ENCODE results near the gene ASB18.
"Not testable (repeated sequence)": the region's sequence is repeated elsewhere in the genome, so short reads cannot be mapped to it uniquely, and the experiment has no call there.

The ASB18 gene

GRCh38 chr2:236294647-236295046 lies 30.4 kb upstream of the ASB18 start:
- TF ChIP-seq, protein P1, sequence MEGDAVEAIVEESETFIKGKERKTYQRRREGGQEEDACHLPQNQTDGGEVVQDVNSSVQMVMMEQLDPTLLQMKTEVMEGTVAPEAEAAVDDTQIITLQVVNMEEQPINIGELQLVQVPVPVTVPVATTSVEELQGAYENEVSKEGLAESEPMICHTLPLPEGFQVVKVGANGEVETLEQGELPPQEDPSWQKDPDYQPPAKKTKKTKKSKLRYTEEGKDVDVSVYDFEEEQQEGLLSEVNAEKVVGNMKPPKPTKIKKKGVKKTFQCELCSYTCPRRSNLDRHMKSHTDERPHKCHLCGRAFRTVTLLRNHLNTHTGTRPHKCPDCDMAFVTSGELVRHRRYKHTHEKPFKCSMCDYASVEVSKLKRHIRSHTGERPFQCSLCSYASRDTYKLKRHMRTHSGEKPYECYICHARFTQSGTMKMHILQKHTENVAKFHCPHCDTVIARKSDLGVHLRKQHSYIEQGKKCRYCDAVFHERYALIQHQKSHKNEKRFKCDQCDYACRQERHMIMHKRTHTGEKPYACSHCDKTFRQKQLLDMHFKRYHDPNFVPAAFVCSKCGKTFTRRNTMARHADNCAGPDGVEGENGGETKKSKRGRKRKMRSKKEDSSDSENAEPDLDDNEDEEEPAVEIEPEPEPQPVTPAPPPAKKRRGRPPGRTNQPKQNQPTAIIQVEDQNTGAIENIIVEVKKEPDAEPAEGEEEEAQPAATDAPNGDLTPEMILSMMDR (conservative IDR thresholded peaks at IDR 0.05; ENCODE audit: control insufficient read depth, insufficient read depth, low read depth, low read length): no peak
- DNase-seq (ENCODE audit: low read depth): no peak
- no peak overlapping the region for H3K4me3 ChIP-seq (ENCODE audit: control insufficient read depth, low read depth, low read length)

- no peak for DNase-seq (ENCODE audit: low read depth)
- no peak overlapping the region for H3K4me3 ChIP-seq (ENCODE audit: control insufficient read depth, low read depth, low read length)
- TF ChIP-seq, protein P1 (conservative IDR thresholded peaks at IDR 0.05; ENCODE audit: control insufficient read depth, insufficient read depth, low read depth, low read length): no peak
Observed at GRCh38 chr2:236293241-236293810, 29.1 kb upstream of the ASB18 start.

DNA sequence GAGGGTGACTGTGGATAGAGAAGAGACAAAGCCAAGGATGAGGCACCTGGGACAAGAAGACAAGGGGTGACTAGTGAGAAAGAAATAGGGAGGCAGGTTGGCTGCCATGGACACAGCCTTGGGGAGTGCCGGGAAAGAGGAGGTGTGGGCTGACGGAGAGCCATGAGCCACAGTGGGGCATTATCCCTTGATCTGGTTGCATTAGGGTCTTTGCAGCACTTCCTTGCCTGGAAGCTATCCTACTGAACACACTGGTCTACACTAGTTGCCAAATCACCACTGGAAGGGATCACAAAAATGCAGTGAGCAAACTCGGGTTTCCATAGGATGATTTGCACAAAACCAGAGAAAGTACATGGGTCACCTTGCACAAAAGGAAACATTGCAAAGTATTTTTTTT lies 27.7 kb upstream of the ASB18 start:
- no peak for DNase-seq (ENCODE audit: low read depth)
- TF ChIP-seq, protein P1 (conservative IDR thresholded peaks at IDR 0.05; ENCODE audit: control insufficient read depth, insufficient read depth, low read depth, low read length): no peak
- H3K4me3 ChIP-seq (ENCODE audit: control insufficient read depth, low read depth, low read length): no peak overlapping the region

GRCh38 chr2:236291476-236291875 lies 27.3 kb upstream of the ASB18 start:
- no peak for DNase-seq (ENCODE audit: low read depth)
- TF ChIP-seq, protein P1 (conservative IDR thresholded peaks at IDR 0.05; ENCODE audit: control insufficient read depth, insufficient read depth, low read depth, low read length): no peak
- H3K4me3 ChIP-seq (ENCODE audit: control insufficient read depth, low read depth, low read length): no peak overlapping the region

GRCh38 chr2:236290742-236291425 lies 26.7 kb upstream of the ASB18 start:
- TF ChIP-seq, protein P1 (conservative IDR thresholded peaks at IDR 0.05; ENCODE audit: control insufficient read depth, insufficient read depth, low read depth, low read length): no peak
- DNase-seq (ENCODE audit: low read depth): no peak

GRCh38 chr2:236289766-236290462 lies 25.7 kb upstream of the ASB18 start:
- TF ChIP-seq, protein P1 (conservative IDR thresholded peaks at IDR 0.05; ENCODE audit: control insufficient read depth, insufficient read depth, low read depth, low read length): no peak
- H3K4me3 ChIP-seq (ENCODE audit: control insufficient read depth, low read depth, low read length): no peak overlapping the region
- no peak for DNase-seq (ENCODE audit: low read depth)

More at GRCh38 chr2:236290742-236291425, 26.7 kb upstream of the ASB18 start:
- H3K4me3 ChIP-seq (ENCODE audit: control insufficient read depth, low read depth, low read length): no peak overlapping the region

GRCh38 chr2:236288373-236288772 lies 24.2 kb upstream of the ASB18 start:
- not testable (repeated sequence) for DNase-seq (ENCODE audit: low read depth); H3K4me3 ChIP-seq (ENCODE audit: control insufficient read depth, low read depth, low read length)

Data from fibroblast of mammary gland (primary cell).